SK-N-SH treated with all-trans-retinoic acid at 6 μM for 48 hours (cell line): ENCODE results near the gene FOXE3.

Source experiments
- ARNTL ChIP-seq: fragments of 450-650 bp; formaldehyde crosslinking; IDR thresholded peaks from 2 replicates; pipeline ENCODE4 v1.5.0; 2020; ENCODE audit warnings: low read depth, mild to moderate bottlenecking, moderate library complexity, borderline replicate concordance
- BACH2 ChIP-seq: fragments of 250-450 bp; sonication (Bioruptor Pico); IDR thresholded peaks from 2 replicates; pipeline ENCODE4 v1.9.0; 2021; ENCODE audit warnings: mild to moderate bottlenecking, borderline replicate concordance
- CREB5 ChIP-seq: fragments of 250-450 bp; sonication (Bioruptor Pico); IDR thresholded peaks from 2 replicates; pipeline ENCODE4 v1.5.1; 2020; ENCODE audit warnings: low read depth, mild to moderate bottlenecking, moderate library complexity
- ESRRG ChIP-seq: fragments of 250-450 bp; sonication (Bioruptor Pico); IDR thresholded peaks from 2 replicates; pipeline ENCODE4 v1.6.1; 2021; ENCODE audit warnings: mild to moderate bottlenecking
- GLIS3 ChIP-seq: fragments of 250-450 bp; sonication (Bioruptor Pico); IDR thresholded peaks from 2 replicates; pipeline ENCODE4 v1.5.0; 2020; ENCODE audit warnings: mild to moderate bottlenecking, moderate library complexity
- PATZ1 ChIP-seq: fragments of 250-450 bp; sonication (Bioruptor Pico); IDR thresholded peaks from 2 replicates; pipeline ENCODE4 v1.8.0; 2020; ENCODE audit warnings: mild to moderate bottlenecking, moderate library complexity, borderline replicate concordance
- POU6F1 ChIP-seq: fragments of 250-450 bp; sonication (Bioruptor Pico); IDR thresholded peaks from 2 replicates; pipeline ENCODE4 v1.8.0; 2021; ENCODE audit warnings: low read depth, mild to moderate bottlenecking, moderate library complexity, borderline replicate concordance
- RARB ChIP-seq: fragments of 250-450 bp; sonication (Bioruptor Pico); IDR thresholded peaks from 2 replicates; pipeline ENCODE4 v1.8.0; 2021; ENCODE audit warnings: mild to moderate bottlenecking, moderate library complexity
- SNAI2 ChIP-seq: fragments of 250-450 bp; sonication (Bioruptor Pico); IDR thresholded peaks from 2 replicates; pipeline ENCODE4 v1.5.0; 2020; ENCODE audit warnings: mild to moderate bottlenecking, moderate library complexity
- TCF4 ChIP-seq: fragments of 250-450 bp; sonication (Bioruptor Pico); IDR thresholded peaks from 2 replicates; pipeline ENCODE4 v1.8.0; 2021; ENCODE audit warnings: mild to moderate bottlenecking, moderate library complexity, borderline replicate concordance
- TOX ChIP-seq: fragments of 250-450 bp; sonication (Bioruptor Pico); IDR thresholded peaks from 2 replicates; pipeline ENCODE4 v1.8.0; 2021; ENCODE audit warnings: mild to moderate bottlenecking, moderate library complexity, borderline replicate concordance
- TSHZ2 ChIP-seq: fragments of 250-450 bp; sonication (Bioruptor Pico); IDR thresholded peaks from 2 replicates; pipeline ENCODE4 v1.5.0; 2020; ENCODE audit warnings: mild to moderate bottlenecking, moderate library complexity
- ZC3H10 ChIP-seq: fragments of 250-450 bp; sonication (Bioruptor Pico); IDR thresholded peaks from 2 replicates; pipeline ENCODE4 v1.5.1; 2021; ENCODE audit warnings: mild to moderate bottlenecking, moderate library complexity
- ZNF70 ChIP-seq: fragments of 450-650 bp; formaldehyde crosslinking; IDR thresholded peaks from 2 replicates; pipeline ENCODE4 v1.5.0; 2020; ENCODE audit warnings: mild to moderate bottlenecking, moderate library complexity

- TF ChIP-seq POU6F1 (CRISPR knock-in tag) (no peak), RARB (CRISPR knock-in tag) (no peak), ESRRG (CRISPR knock-in tag) (no peak), ARNTL (CRISPR knock-in tag) (no peak), TSHZ2 (CRISPR knock-in tag) (no peak), PATZ1 (CRISPR knock-in tag) (no peak), TOX (CRISPR knock-in tag) (no peak), CREB5 (CRISPR knock-in tag) (no peak), ZC3H10 (CRISPR knock-in tag) (no peak), SNAI2 (CRISPR knock-in tag) (no peak), GLIS3 (no peak), TCF4 (CRISPR knock-in tag) (no peak), BACH2 (no peak), ZNF70 (no peak)
Measured at GRCh38 chr1:47431534-47431933, 15.4 kb downstream of the FOXE3 start.
